WTC11 (cell line): ENCODE results near the gene APBA1. TPM values are rescaled to one million over a fixed set of nuclear protein-coding genes. Genes with fewer than 3 reads are reported as not detected.

Source experiments
- ATAC-seq: fragments of 200-7000 bp; cut with Tn5 transposase; 2 replicates; pipeline ENCODE4 v1.10.0; 2021; ENCODE audit warnings: mild to moderate bottlenecking, moderate library complexity
- CTCF ChIA-PET: fragments of 300-600 bp; sonication (Branson Sonifier 250); formaldehyde crosslinking; loops from one replicate; lab custom pipeline; 2021; ENCODE audit warnings: antibody characterized with exemption; lab: Charles Lee
- POLR2A ChIA-PET: fragments of 350-600 bp; sonication (Branson Sonifier 250); formaldehyde crosslinking; loops from one replicate; lab custom pipeline; 2021; ENCODE audit warnings: antibody characterized with exemption; lab: Charles Lee
- DNase-seq: peaks from one replicate; pipeline ENCODE4 v3.0.0; 2021; ENCODE audit warnings: low spot score
- H3K27ac Mint-ChIP-seq: 2 replicates; pipeline ENCODE4 v1.8.0; 2021; ENCODE audit warnings: mixed read lengths
- H3K27me3 Mint-ChIP-seq: 2 replicates; pipeline ENCODE4 v1.8.0; 2021; ENCODE audit warnings: low read depth, mild to moderate bottlenecking, moderate library complexity, mixed read lengths
- H3K36me3 Mint-ChIP-seq: 2 replicates; pipeline ENCODE4 v1.8.0; 2021; ENCODE audit warnings: mixed read lengths
- H3K4me1 Mint-ChIP-seq: 2 replicates; pipeline ENCODE4 v1.8.0; 2022; ENCODE audit warnings: mixed read lengths
- H3K4me3 Mint-ChIP-seq: 2 replicates; pipeline ENCODE4 v1.8.0; 2021; ENCODE audit warnings: mild to moderate bottlenecking, moderate library complexity, mixed read lengths
- H3K9me3 Mint-ChIP-seq: 2 replicates; pipeline ENCODE4 v1.8.0; 2021; ENCODE audit warnings: mixed read lengths
- ESRRA ChIP-seq: sonication (generic); formaldehyde crosslinking; IDR thresholded peaks from 2 replicates; pipeline ENCODE4 v1.8.1; 2022; ENCODE audit warnings: mild to moderate bottlenecking, missing genetic modification reagents, borderline replicate concordance
- NR1H2 ChIP-seq: sonication (generic); formaldehyde crosslinking; IDR thresholded peaks from 2 replicates; pipeline ENCODE4 v1.9.0; 2021; ENCODE audit warnings: mild to moderate bottlenecking, moderate library complexity, missing genetic modification reagents
- PRRX2 ChIP-seq: fragments of 250-450 bp; sonication (Bioruptor Pico); IDR thresholded peaks from 2 replicates; pipeline ENCODE4 v1.8.0; 2021; ENCODE audit warnings: mild to moderate bottlenecking
- SMAD3 ChIP-seq: sonication (generic); formaldehyde crosslinking; IDR thresholded peaks from 2 replicates; pipeline ENCODE4 v1.8.0; 2022; ENCODE audit warnings: missing genetic modification reagents, mild to moderate bottlenecking, borderline replicate concordance
- TEAD1 ChIP-seq: sonication (generic); formaldehyde crosslinking; IDR thresholded peaks from 2 replicates; pipeline ENCODE4 v1.8.0; 2022; ENCODE audit warnings: mild to moderate bottlenecking, missing genetic modification reagents
- ZBTB21 ChIP-seq: sonication (generic); formaldehyde crosslinking; IDR thresholded peaks from 2 replicates; pipeline ENCODE4 v1.8.1; 2023; ENCODE audit warnings: mild to moderate bottlenecking, missing genetic modification reagents, borderline replicate concordance
- ZNF138 ChIP-seq: sonication (generic); formaldehyde crosslinking; conservative IDR thresholded peaks from 2 replicates; pipeline ENCODE4 v1.8.1; 2022; ENCODE audit warnings: mild to moderate bottlenecking, moderate library complexity, missing genetic modification reagents
- ZNF219 ChIP-seq: sonication (generic); formaldehyde crosslinking; IDR thresholded peaks from 2 replicates; pipeline ENCODE4 v1.8.0; 2023; ENCODE audit warnings: missing genetic modification reagents, mild to moderate bottlenecking, borderline replicate concordance
- ZNF317 ChIP-seq: sonication (generic); formaldehyde crosslinking; IDR thresholded peaks from 2 replicates; pipeline ENCODE4 v1.8.1; 2023; ENCODE audit warnings: low read depth, mild to moderate bottlenecking, moderate library complexity, missing genetic modification reagents, borderline replicate concordance
- total RNA-seq: library from RNA; stranded (reverse); gene quantifications from 3 replicates; pipeline ENCODE4 v1.2.3, GENCODE V29; 2021
- TF ChIP-seq, protein P1 (sequence below): sonication (generic); formaldehyde crosslinking; IDR thresholded peaks from 2 replicates; pipeline ENCODE4 v1.8.0; 2023; ENCODE audit warnings: missing genetic modification reagents
- TF ChIP-seq, protein P2 (sequence below): sonication (generic); formaldehyde crosslinking; IDR thresholded peaks from 2 replicates; pipeline ENCODE4 v1.8.1; 2023; ENCODE audit warnings: mild to moderate bottlenecking, missing genetic modification reagents
- TF ChIP-seq, protein P3 (sequence below): fragments of 250-450 bp; sonication (Bioruptor Pico); IDR thresholded peaks from 2 replicates; pipeline ENCODE4 v1.9.0; 2021; ENCODE audit warnings: mild to moderate bottlenecking
- TF ChIP-seq, protein P4 (sequence below): fragments of 250-450 bp; sonication (Bioruptor Pico); IDR thresholded peaks from 2 replicates; pipeline ENCODE4 v1.9.0; 2021; ENCODE audit warnings: mild to moderate bottlenecking, borderline replicate concordance
- TF ChIP-seq, protein P5 (sequence below): fragments of 200-600 bp; IDR thresholded peaks from 2 replicates; pipeline ENCODE4 v1.8.0; 2022; ENCODE audit warnings: antibody characterized with exemption
- TF ChIP-seq, protein P6 (sequence below): sonication (generic); formaldehyde crosslinking; IDR thresholded peaks from 2 replicates; pipeline ENCODE4 v1.8.1; 2022; ENCODE audit warnings: mild to moderate bottlenecking, missing genetic modification reagents, moderate library complexity, borderline replicate concordance

Gene APBA1
- total RNA-seq, 1 experiment from 2014 or later: 0.94 TPM

DNA sequence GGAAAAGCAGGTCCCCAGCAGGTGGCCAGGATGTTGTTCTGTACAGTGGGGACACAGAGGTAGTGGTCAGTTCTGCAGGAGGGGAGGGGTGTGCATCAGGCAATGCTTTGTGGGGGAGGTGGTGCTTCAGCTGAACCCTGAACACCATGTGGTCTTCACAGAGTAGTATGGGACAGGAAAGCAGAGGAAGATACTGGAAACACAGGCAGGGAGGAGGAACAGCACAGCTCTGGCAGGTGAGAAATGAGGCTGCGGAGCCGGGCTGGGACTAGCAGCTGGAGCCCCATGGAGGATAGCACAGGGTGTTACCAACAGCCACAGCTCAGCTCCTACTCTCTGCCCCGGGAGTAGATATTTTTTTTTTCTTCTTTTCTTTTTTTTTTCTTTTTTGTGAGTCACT is 185.7 kb downstream of the APBA1 start:
- TF ChIP-seq PRRX2 (CRISPR knock-in tag): no peak
- TF ChIP-seq, protein P1, sequence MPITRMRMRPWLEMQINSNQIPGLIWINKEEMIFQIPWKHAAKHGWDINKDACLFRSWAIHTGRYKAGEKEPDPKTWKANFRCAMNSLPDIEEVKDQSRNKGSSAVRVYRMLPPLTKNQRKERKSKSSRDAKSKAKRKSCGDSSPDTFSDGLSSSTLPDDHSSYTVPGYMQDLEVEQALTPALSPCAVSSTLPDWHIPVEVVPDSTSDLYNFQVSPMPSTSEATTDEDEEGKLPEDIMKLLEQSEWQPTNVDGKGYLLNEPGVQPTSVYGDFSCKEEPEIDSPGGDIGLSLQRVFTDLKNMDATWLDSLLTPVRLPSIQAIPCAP (CRISPR knock-in tag): no peak
- TF ChIP-seq, protein P2, sequence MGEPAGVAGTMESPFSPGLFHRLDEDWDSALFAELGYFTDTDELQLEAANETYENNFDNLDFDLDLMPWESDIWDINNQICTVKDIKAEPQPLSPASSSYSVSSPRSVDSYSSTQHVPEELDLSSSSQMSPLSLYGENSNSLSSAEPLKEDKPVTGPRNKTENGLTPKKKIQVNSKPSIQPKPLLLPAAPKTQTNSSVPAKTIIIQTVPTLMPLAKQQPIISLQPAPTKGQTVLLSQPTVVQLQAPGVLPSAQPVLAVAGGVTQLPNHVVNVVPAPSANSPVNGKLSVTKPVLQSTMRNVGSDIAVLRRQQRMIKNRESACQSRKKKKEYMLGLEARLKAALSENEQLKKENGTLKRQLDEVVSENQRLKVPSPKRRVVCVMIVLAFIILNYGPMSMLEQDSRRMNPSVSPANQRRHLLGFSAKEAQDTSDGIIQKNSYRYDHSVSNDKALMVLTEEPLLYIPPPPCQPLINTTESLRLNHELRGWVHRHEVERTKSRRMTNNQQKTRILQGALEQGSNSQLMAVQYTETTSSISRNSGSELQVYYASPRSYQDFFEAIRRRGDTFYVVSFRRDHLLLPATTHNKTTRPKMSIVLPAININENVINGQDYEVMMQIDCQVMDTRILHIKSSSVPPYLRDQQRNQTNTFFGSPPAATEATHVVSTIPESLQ (CRISPR knock-in tag): no peak
- TF ChIP-seq, protein P3, sequence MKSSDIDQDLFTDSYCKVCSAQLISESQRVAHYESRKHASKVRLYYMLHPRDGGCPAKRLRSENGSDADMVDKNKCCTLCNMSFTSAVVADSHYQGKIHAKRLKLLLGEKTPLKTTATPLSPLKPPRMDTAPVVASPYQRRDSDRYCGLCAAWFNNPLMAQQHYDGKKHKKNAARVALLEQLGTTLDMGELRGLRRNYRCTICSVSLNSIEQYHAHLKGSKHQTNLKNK (CRISPR knock-in tag): no peak
- no peak for TF ChIP-seq ZBTB21
- no peak for TF ChIP-seq ESRRA (CRISPR knock-in tag)
- TF ChIP-seq SMAD3: no peak
- TF ChIP-seq TEAD1 (CRISPR knock-in tag): no peak
- TF ChIP-seq, protein P4, sequence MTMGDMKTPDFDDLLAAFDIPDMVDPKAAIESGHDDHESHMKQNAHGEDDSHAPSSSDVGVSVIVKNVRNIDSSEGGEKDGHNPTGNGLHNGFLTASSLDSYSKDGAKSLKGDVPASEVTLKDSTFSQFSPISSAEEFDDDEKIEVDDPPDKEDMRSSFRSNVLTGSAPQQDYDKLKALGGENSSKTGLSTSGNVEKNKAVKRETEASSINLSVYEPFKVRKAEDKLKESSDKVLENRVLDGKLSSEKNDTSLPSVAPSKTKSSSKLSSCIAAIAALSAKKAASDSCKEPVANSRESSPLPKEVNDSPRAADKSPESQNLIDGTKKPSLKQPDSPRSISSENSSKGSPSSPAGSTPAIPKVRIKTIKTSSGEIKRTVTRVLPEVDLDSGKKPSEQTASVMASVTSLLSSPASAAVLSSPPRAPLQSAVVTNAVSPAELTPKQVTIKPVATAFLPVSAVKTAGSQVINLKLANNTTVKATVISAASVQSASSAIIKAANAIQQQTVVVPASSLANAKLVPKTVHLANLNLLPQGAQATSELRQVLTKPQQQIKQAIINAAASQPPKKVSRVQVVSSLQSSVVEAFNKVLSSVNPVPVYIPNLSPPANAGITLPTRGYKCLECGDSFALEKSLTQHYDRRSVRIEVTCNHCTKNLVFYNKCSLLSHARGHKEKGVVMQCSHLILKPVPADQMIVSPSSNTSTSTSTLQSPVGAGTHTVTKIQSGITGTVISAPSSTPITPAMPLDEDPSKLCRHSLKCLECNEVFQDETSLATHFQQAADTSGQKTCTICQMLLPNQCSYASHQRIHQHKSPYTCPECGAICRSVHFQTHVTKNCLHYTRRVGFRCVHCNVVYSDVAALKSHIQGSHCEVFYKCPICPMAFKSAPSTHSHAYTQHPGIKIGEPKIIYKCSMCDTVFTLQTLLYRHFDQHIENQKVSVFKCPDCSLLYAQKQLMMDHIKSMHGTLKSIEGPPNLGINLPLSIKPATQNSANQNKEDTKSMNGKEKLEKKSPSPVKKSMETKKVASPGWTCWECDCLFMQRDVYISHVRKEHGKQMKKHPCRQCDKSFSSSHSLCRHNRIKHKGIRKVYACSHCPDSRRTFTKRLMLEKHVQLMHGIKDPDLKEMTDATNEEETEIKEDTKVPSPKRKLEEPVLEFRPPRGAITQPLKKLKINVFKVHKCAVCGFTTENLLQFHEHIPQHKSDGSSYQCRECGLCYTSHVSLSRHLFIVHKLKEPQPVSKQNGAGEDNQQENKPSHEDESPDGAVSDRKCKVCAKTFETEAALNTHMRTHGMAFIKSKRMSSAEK (CRISPR knock-in tag): no peak
- TF ChIP-seq ZNF317 (CRISPR knock-in tag): no peak
- no peak for TF ChIP-seq ZNF138 (CRISPR knock-in tag)
- TF ChIP-seq, protein P5, sequence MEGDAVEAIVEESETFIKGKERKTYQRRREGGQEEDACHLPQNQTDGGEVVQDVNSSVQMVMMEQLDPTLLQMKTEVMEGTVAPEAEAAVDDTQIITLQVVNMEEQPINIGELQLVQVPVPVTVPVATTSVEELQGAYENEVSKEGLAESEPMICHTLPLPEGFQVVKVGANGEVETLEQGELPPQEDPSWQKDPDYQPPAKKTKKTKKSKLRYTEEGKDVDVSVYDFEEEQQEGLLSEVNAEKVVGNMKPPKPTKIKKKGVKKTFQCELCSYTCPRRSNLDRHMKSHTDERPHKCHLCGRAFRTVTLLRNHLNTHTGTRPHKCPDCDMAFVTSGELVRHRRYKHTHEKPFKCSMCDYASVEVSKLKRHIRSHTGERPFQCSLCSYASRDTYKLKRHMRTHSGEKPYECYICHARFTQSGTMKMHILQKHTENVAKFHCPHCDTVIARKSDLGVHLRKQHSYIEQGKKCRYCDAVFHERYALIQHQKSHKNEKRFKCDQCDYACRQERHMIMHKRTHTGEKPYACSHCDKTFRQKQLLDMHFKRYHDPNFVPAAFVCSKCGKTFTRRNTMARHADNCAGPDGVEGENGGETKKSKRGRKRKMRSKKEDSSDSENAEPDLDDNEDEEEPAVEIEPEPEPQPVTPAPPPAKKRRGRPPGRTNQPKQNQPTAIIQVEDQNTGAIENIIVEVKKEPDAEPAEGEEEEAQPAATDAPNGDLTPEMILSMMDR: no peak
- TF ChIP-seq NR1H2 (CRISPR knock-in tag): no peak
- no peak for TF ChIP-seq ZNF219 (CRISPR knock-in tag)
- TF ChIP-seq, protein P6, sequence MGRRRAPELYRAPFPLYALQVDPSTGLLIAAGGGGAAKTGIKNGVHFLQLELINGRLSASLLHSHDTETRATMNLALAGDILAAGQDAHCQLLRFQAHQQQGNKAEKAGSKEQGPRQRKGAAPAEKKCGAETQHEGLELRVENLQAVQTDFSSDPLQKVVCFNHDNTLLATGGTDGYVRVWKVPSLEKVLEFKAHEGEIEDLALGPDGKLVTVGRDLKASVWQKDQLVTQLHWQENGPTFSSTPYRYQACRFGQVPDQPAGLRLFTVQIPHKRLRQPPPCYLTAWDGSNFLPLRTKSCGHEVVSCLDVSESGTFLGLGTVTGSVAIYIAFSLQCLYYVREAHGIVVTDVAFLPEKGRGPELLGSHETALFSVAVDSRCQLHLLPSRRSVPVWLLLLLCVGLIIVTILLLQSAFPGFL (CRISPR knock-in tag): no peak
- TF ChIP-seq, all 79 proteins: peak for 0
- CTCF ChIA-PET: no interaction called here
- 0 out of 2 replicates have a peak, but pooled peaks cover 6% of the 10 kb centered on the region for H3K9me3 Mint-ChIP-seq
- peaks cover 13% of the 10 kb centered on the region for H3K4me1 Mint-ChIP-seq
- peak; percentile 74 for ATAC-seq
- H3K36me3 Mint-ChIP-seq: peaks cover 2% of the 10 kb centered on the region; the same call in 1 of the 2 replicates
- H3K27ac Mint-ChIP-seq: no peak overlapping the region
- H3K27me3 Mint-ChIP-seq: no peaks in the 10 kb centered on the region
- no peak overlapping the region for H3K4me3 Mint-ChIP-seq
- POLR2A ChIA-PET: no interaction called here
- no peak for DNase-seq
